Esophagus muscularis mucosa (tissue), 4 donors: ENCODE results near the gene NPC1. TPM values are rescaled to one million over a fixed set of nuclear protein-coding genes. Genes with fewer than 3 reads are reported as not detected.

Experiments
- DNase-seq: peaks from one replicate; pipeline ENCODE4 v3.0.0-alpha.2; 2017; ENCODE audit errors: extremely low spot score
- H3K27ac ChIP-seq, 4 donors: fragments of 200-600 bp; sonication (generic); replicated peaks in 1 of 4; 1 replicate in 3 of 4; 2 replicates in 1 of 4; pipeline ENCODE4 v1.5.1; 2016 to 2019; ENCODE audit warnings: mild to moderate bottlenecking in 1 of 4
- H3K27me3 ChIP-seq, 4 donors: fragments of 200-600 bp; sonication (generic); one replicate each; pipeline versions ENCODE4 v1.5.1 to v1.6.0; 2016 to 2019
- H3K36me3 ChIP-seq, 4 donors: fragments of 200-600 bp; sonication (generic); one replicate each; pipeline ENCODE4 v1.5.1; 2016 to 2019
- H3K4me1 ChIP-seq, 4 donors: fragments of 200-600 bp; sonication (generic); one replicate each; pipeline ENCODE4 v1.5.1; 2016 to 2019
- H3K4me3 ChIP-seq, 4 donors: fragments of 200-600 bp; sonication (generic); 1 replicate in 2 of 4; 2 replicates in 2 of 4; pipeline ENCODE4 v1.5.1; 2016 to 2019; ENCODE audit warnings: mild to moderate bottlenecking in 4 of 4, moderate library complexity in 1 of 4
- H3K9me3 ChIP-seq, 4 donors: fragments of 200-600 bp; sonication (generic); 1 replicate in 3 of 4; 2 replicates in 1 of 4; pipeline ENCODE4 v1.5.1; 2016 to 2019
- EP300 ChIP-seq: sonication (generic); formaldehyde crosslinking; IDR thresholded peaks from one replicate; pipeline ENCODE4 v1.6.1; 2017; ENCODE audit warnings: antibody characterized with exemption
- POLR2A ChIP-seq: fragments of 450-650 bp; IDR thresholded peaks from one replicate; pipeline ENCODE4 v1.6.1; 2017; ENCODE audit warnings: antibody characterized with exemption, moderate library complexity, mild to moderate bottlenecking, low read depth
- POLR2AphosphoS5 ChIP-seq, 2 donors: sonication (generic); formaldehyde crosslinking; IDR thresholded peaks; one replicate each; pipeline ENCODE4 v1.6.1; 2017; ENCODE audit warnings: antibody characterized with exemption in 2 of 2
- WGBS: methylation state at CpG from one replicate; pipeline ENCODE4 v1.1.5; 2018; 5-methylcytosine and 5-hydroxymethylcytosine counted together
- intact Hi-C: fragments of 100-400 bp; cut with DNase I; formaldehyde crosslinking; loops from one replicate; pipeline ENCODE4 v1.15.1; 2023
- total RNA-seq, 4 donors: library from RNA; depleted of rRNA; stranded (reverse); fragments of >200 nt; gene quantifications; one replicate each; pipeline versions ENCODE4 v1.1.0 to v1.2.1, GENCODE V29; 2016
- TF ChIP-seq, protein P1 (sequence below), 3 experiments: fragments of 200-600 bp in 2 of 3; fragments of 450-650 bp in 1 of 3; sonication (generic) in 2 of 3; IDR thresholded peaks; one replicate each; pipeline ENCODE4 v1.5.1; 2017 to 2019; ENCODE audit warnings: antibody characterized with exemption in 3 of 3, mild to moderate bottlenecking in 2 of 3, moderate library complexity in 1 of 3

Gene NPC1
- total RNA-seq, 4 donors from 2014 or later: 39.9 to 63.7 (median 45.6) TPM

DNA sequence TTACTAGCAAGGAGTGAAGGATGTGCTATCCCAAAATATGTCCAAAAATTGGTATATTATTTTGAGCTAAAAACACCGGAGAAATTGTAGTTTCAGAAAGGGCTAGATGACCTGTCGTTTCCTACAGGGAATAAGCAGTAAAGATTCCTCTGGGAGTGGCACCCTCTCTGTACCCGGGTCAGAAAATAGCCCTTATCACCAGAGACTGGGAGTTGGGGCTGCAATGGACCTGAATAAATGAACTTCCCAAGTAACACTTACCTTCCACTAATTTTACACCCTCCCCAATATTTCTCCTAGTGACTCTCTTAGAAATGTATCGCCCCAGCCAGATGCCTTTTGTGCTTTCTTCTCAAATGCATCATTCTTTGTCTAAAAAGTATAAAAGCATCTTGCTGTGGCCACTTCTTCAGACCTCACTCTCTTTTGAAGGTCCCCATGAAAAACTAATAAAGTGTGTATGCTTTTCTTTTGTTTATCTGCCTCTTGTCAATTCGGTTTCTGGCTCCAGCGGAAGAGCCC lies 83.7 kb downstream of the NPC1 start:
- intact Hi-C loops: loop anchor here (5.0 to 10.0 kb wide), 2 partner anchors 48 to 85 kb away; partner anchors contain the start of genes NPC1 and RIOK3
- peak overlapping the region; percentile 88 to 97 (median 92) for H3K27ac ChIP-seq
- peaks cover 0 to 15% (median 2%) of the 10 kb centered on the region in 4 donors for H3K36me3 ChIP-seq
- TF ChIP-seq, protein P1, sequence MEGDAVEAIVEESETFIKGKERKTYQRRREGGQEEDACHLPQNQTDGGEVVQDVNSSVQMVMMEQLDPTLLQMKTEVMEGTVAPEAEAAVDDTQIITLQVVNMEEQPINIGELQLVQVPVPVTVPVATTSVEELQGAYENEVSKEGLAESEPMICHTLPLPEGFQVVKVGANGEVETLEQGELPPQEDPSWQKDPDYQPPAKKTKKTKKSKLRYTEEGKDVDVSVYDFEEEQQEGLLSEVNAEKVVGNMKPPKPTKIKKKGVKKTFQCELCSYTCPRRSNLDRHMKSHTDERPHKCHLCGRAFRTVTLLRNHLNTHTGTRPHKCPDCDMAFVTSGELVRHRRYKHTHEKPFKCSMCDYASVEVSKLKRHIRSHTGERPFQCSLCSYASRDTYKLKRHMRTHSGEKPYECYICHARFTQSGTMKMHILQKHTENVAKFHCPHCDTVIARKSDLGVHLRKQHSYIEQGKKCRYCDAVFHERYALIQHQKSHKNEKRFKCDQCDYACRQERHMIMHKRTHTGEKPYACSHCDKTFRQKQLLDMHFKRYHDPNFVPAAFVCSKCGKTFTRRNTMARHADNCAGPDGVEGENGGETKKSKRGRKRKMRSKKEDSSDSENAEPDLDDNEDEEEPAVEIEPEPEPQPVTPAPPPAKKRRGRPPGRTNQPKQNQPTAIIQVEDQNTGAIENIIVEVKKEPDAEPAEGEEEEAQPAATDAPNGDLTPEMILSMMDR (IDR thresholded peaks at IDR 0.05): no peak
- TF ChIP-seq POLR2AphosphoS5 (IDR thresholded peaks at IDR 0.05): no peak
- peak overlapping the region; percentile 93 to 98 (median 96) for H3K4me3 ChIP-seq
- H3K4me1 ChIP-seq: peaks cover 19 to 57% (median 54%) of the 10 kb centered on the region in 4 donors
- DNase-seq: no peak
- 21% methylated on average over 6 of the region's 6 CpGs for WGBS
- no peaks in the 10 kb centered on the region for H3K27me3 ChIP-seq
- no peaks in the 10 kb centered on the region for H3K9me3 ChIP-seq

DNA sequence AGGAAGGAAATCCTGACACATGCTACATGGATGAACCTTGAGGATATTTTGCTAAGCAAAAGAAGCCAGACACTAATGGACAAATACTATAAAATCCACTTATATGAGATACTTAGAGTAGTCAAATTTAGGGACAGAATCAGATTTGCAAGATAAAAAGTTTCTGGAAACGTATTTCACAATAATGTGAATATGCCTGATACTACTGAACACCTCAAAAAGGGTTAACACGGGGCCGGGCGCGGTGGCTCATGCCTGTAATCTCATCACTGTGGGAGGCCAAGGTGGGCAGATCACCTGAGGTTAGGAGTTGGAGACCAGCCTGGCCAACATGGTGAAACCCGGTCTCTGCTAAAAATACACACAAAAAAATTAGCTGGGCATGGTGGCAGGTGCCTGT lies 84.7 kb downstream of the NPC1 start:
- H3K4me3 ChIP-seq: no peak overlapping the region
- peaks cover 0 to 6% (median 0%) of the 10 kb centered on the region in 4 donors for H3K36me3 ChIP-seq
- TF ChIP-seq POLR2AphosphoS5 (IDR thresholded peaks at IDR 0.05) (no peak), POLR2A (no peak), EP300 (no peak)
- TF ChIP-seq, protein P1 (IDR thresholded peaks at IDR 0.05): no peak
- peaks cover 19 to 47% (median 44%) of the 10 kb centered on the region in 4 donors for H3K4me1 ChIP-seq
- intact Hi-C loops: loop anchor here (5.0 to 10.0 kb wide), 2 partner anchors 47 to 86 kb away; partner anchors contain the start of genes NPC1 and RIOK3
- H3K27me3 ChIP-seq: no peaks in the 10 kb centered on the region
- 88% methylated on average over 6 of the region's 6 CpGs for WGBS
- no peak overlapping the region for H3K27ac ChIP-seq
- H3K9me3 ChIP-seq: no peaks in the 10 kb centered on the region
- DNase-seq: no peak

DNA sequence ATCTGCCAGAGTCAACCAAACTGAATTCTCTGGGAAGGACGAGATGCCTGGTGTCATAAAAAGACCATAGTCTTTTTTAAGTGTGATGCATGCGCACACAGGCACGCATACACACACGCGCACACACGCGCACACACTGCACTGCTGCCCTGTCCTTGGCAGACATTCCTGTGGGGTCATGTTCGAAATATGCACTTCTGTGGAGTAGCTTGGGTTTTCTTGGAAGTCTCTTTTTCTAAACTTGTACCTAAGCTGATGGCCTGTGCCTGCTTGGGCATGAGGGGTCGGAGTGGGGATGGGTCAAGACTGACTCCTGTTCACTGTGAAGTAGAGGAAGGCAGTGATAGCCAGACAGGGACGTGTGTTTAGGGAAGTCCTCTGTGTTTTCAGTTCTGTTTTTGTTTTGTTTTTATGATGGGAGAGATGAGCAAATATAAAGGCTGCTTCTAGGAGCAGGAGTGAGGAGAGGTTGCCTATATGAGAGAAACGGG lies 87.0 kb downstream of the NPC1 start:
- intact Hi-C loops: no loop called here
- Histone ChIP-seq H3K27ac (no peak overlapping the region), H3K4me3 (no peak overlapping the region), H3K36me3 (no peaks in the 10 kb centered on the region), H3K4me1 (peaks cover 7 to 29% (median 26%) of the 10 kb centered on the region in 4 donors), H3K27me3 (no peaks in the 10 kb centered on the region), H3K9me3 (no peaks in the 10 kb centered on the region)
- 65% methylated on average over 11 of the region's 11 CpGs for WGBS
- no peak for DNase-seq
- TF ChIP-seq, protein P1 (IDR thresholded peaks at IDR 0.05): no peak
- TF ChIP-seq POLR2A (no peak), EP300 (no peak), POLR2AphosphoS5 (IDR thresholded peaks at IDR 0.05) (no peak)

DNA sequence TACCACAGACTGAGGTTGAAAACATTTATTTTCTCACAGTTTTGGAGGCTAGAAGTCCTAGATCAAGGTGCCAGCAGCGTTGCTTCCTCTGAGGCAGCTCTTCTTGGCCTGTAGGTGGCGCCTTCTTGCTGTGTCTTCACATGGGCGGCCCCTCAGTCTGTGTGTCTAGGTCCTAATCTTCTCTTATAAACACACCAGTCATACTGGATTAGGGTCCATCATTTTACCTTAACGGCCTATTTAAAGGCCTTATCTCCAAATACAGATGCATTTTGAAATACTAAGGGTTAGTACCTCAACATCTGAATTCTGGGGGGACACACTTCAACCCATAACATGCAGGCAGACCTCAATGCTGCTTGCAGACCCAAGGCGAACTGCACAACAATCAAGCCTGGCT lies 87.4 kb downstream of the NPC1 start:
- H3K27ac ChIP-seq: no peak overlapping the region
- no peak for DNase-seq
- H3K4me1 ChIP-seq: peaks cover 6 to 25% (median 21%) of the 10 kb centered on the region in 4 donors
- H3K4me3 ChIP-seq: no peak overlapping the region
- H3K36me3 ChIP-seq: no peaks in the 10 kb centered on the region
- TF ChIP-seq, protein P1 (IDR thresholded peaks at IDR 0.05): peak; percentile 59 to 78 (median 60)
- TF ChIP-seq POLR2A (no peak), POLR2AphosphoS5 (IDR thresholded peaks at IDR 0.05) (peak in 1 of 2 donors; percentile 27)
- no peaks in the 10 kb centered on the region for H3K9me3 ChIP-seq
- H3K27me3 ChIP-seq: no peaks in the 10 kb centered on the region
- 14% methylated on average over 3 of the region's 5 CpGs for WGBS
- intact Hi-C loops: no loop called here
